ENCODE measurements around the gene TLE6.
"Not testable (repeated sequence)": the region's sequence is repeated elsewhere in the genome, so short reads cannot be mapped to it uniquely, and the experiment has no call there.

The TLE6 gene

GRCh38 chr19:2977001-2977745 is at the start of gene TLE6:
TSS of gene TLE6 (plus strand) at chr19:2977564. CDS start at chr19:2978234, 670 bp downstream.
- peak; percentile 94 for DNase-seq

GRCh38 chr19:2933490-2933910 is 43.9 kb upstream of the TLE6 start:
- no peak for DNase-seq

- not testable (repeated sequence) for DNase-seq
These were observed 41.5 kb upstream of the TLE6 start for GRCh38 chr19:2935863-2936262.

GRCh38 chr19:2942928-2943640 is 34.3 kb upstream of the TLE6 start:
- DNase-seq: no peak

GRCh38 chr19:2944403-2944774 is 33.0 kb upstream of the TLE6 start:
- no peak for DNase-seq

GRCh38 chr19:2944775-2945574 is 32.4 kb upstream of the TLE6 start, which contains the start of gene ZNF77:
TSS of gene ZNF77 (minus strand) at chr19:2944971. CDS start at chr19:2944840, 131 bp downstream.
- DNase-seq: peak; percentile 99

GRCh38 chr19:2945575-2946184 is 31.7 kb upstream of the TLE6 start:
- no peak for DNase-seq

GRCh38 chr19:2949939-2950285 is 27.5 kb upstream of the TLE6 start:
- DNase-seq: no peak

GRCh38 chr19:2950286-2951124 is 26.9 kb upstream of the TLE6 start:
- DNase-seq: peak; percentile 100

- no peak for DNase-seq
These were observed 24.3 kb upstream of the TLE6 start for GRCh38 chr19:2952953-2953481.

GRCh38 chr19:2957160-2957559 is 20.2 kb upstream of the TLE6 start:
- DNase-seq: no peak

- no peak for DNase-seq
These were observed 17.2 kb upstream of the TLE6 start for GRCh38 chr19:2960120-2960519.

- DNase-seq: peak; percentile 23
These were observed 15.2 kb upstream of the TLE6 start for GRCh38 chr19:2962018-2962670.

GRCh38 chr19:2963122-2963521 is 14.2 kb upstream of the TLE6 start:
- no peak for DNase-seq

- not testable (repeated sequence) for DNase-seq
These were observed 13.7 kb upstream of the TLE6 start for GRCh38 chr19:2963631-2964030.

- DNase-seq: no peak
These were observed 12.5 kb upstream of the TLE6 start for GRCh38 chr19:2964874-2965273.

- DNase-seq: no peak
These were observed 9.4 kb upstream of the TLE6 start for GRCh38 chr19:2967972-2968371.

GRCh38 chr19:2969104-2969504 is 8.3 kb upstream of the TLE6 start:
- DNase-seq: no peak

- no peak for DNase-seq
These were observed 7.0 kb upstream of the TLE6 start for GRCh38 chr19:2970201-2970835.

- no peak for DNase-seq
These were observed 4.1 kb upstream of the TLE6 start for GRCh38 chr19:2973229-2973628.
